Keratinocyte (primary cell): ENCODE results near the gene ZEB2. TPM values are rescaled to one million over a fixed set of nuclear protein-coding genes. Genes with fewer than 3 reads are reported as not detected.

Source experiments
- DNase-seq: peaks from one replicate; pipeline ENCODE4 v3.0.0-alpha.2; 2011; ENCODE audit warnings: low read depth, missing footprints, low spot score
- FAIRE-seq: peaks from 2 replicates; lab custom pipeline; 2011; peaks lifted over from hg19 to GRCh38; lab: Jason Lieb, UNC
- H2AFZ ChIP-seq: 2 replicates; pipeline ENCODE4 v1.6.0; 2012; ENCODE audit warnings: low read length, control low read depth, inconsistent platforms; ENCODE audit not compliant: control insufficient read depth
- H3K27ac ChIP-seq: 2 replicates; pipeline ENCODE4 v1.5.1; 2011; ENCODE audit warnings: low read length; ENCODE audit not compliant: control insufficient read depth, insufficient read depth
- H3K27me3 ChIP-seq: 3 replicates; pipeline ENCODE4 v1.6.0; 2011; ENCODE audit warnings: low read length; ENCODE audit not compliant: control insufficient read depth, insufficient read depth; ENCODE audit errors: extremely low read depth
- H3K36me3 ChIP-seq, 2 experiments: 2 replicates in 1 of 2; 3 replicates in 1 of 2; pipeline ENCODE4 v1.5.1; 2011; ENCODE audit warnings: low read length in 2 of 2, mild to moderate bottlenecking in 1 of 2; ENCODE audit not compliant: control insufficient read depth in 2 of 2, insufficient read depth in 2 of 2; ENCODE audit errors: extremely low read depth in 1 of 2
- H3K4me1 ChIP-seq: 3 replicates; pipeline ENCODE4 v1.5.1; 2011; ENCODE audit warnings: low read length; ENCODE audit not compliant: control insufficient read depth, insufficient read depth; ENCODE audit errors: extremely low read depth
- H3K4me2 ChIP-seq: 3 replicates; pipeline ENCODE4 v1.6.0; 2011; ENCODE audit warnings: low read depth, low read length; ENCODE audit not compliant: control insufficient read depth, insufficient read depth; ENCODE audit errors: extremely low read depth
- H3K4me3 ChIP-seq, 3 experiments: fragments of 200-600 bp in 1 of 3; sonication (generic) in 1 of 3; 2 replicates in 2 of 3; 3 replicates in 1 of 3; pipeline ENCODE4 v1.5.1; 2011 to 2016; ENCODE audit warnings: low read length in 3 of 3, mild to moderate bottlenecking in 3 of 3, control low read depth in 2 of 3, inconsistent platforms in 1 of 3, low read depth in 1 of 3, mixed read lengths in 1 of 3, mixed run types in 1 of 3, moderate library complexity in 1 of 3; ENCODE audit not compliant: control insufficient read depth in 2 of 3, insufficient read depth in 2 of 3; ENCODE audit errors: extremely low read depth in 1 of 3
- H3K79me2 ChIP-seq: 2 replicates; pipeline ENCODE4 v1.6.0; 2012; ENCODE audit warnings: low read length; ENCODE audit not compliant: control insufficient read depth, insufficient read depth
- H3K9ac ChIP-seq: 3 replicates; pipeline ENCODE4 v1.6.0; 2011; ENCODE audit warnings: low read length; ENCODE audit not compliant: control insufficient read depth, insufficient read depth; ENCODE audit errors: extremely low read depth
- H3K9me1 ChIP-seq: 3 replicates; pipeline ENCODE4 v1.6.0; 2011; ENCODE audit warnings: low read length; ENCODE audit not compliant: control insufficient read depth, insufficient read depth; ENCODE audit errors: extremely low read depth
- H3K9me3 ChIP-seq: 2 replicates; pipeline ENCODE4 v1.5.1; 2012; ENCODE audit warnings: low read depth, low read length; ENCODE audit not compliant: control insufficient read depth
- H4K20me1 ChIP-seq: 3 replicates; pipeline ENCODE4 v1.6.0; 2011; ENCODE audit warnings: low read length; ENCODE audit not compliant: control insufficient read depth, insufficient read depth; ENCODE audit errors: extremely low read depth
- EZH2 ChIP-seq: IDR thresholded peaks from one replicate; pipeline ENCODE4 v1.6.1; 2012; ENCODE audit warnings: inconsistent platforms, mild to moderate bottlenecking, low read length, moderate library complexity
- dilution Hi-C: fragments of 300-500 bp; cut with MboI; formaldehyde crosslinking; loops from one replicate; pipeline ENCODE4 v1.7.0; 2020; ENCODE audit warnings: low sequenced_read_pairs; ENCODE audit not compliant: extremely low pct_ligation_motif_present
- polyA plus RNA-seq, 5 experiments: library from polyadenylated mRNA; depleted of rRNA in 3 of 5; stranded (reverse) in 3 of 5; stranded (forward) in 1 of 5; unstranded in 1 of 5; fragments of >200 nt; gene quantifications; 1 replicate in 1 of 5; 2 replicates in 3 of 5; 3 replicates in 1 of 5; pipeline versions ENCODE4 v1.2.1 to v1.2.3, GENCODE V29; 2011 to 2012; ENCODE audit warnings: missing spikeins in 2 of 5, low read depth in 1 of 5, low replicate concordance in 1 of 5
- TF ChIP-seq, protein P1 (sequence below), 3 experiments: IDR thresholded peaks in 1 of 3; conservative IDR thresholded peaks in 1 of 3; optimal IDR thresholded peaks in 1 of 3; 2 replicates in 2 of 3; 3 replicates in 1 of 3; pipeline versions ENCODE3 to v1.5.1; 2011; ENCODE audit warnings: low read length in 3 of 3, mild to moderate bottlenecking in 3 of 3, moderate library complexity in 2 of 3, control low read depth in 1 of 3, inconsistent platforms in 1 of 3; ENCODE audit not compliant: insufficient read depth in 2 of 3; ENCODE audit errors: extremely low read depth in 1 of 3

ZEB2 gene
- polyA plus RNA-seq, 1 donor (not counting 4 experiments of a cell fraction or from before 2014, with no cell fraction given) = 0.12 TPM

DNA sequence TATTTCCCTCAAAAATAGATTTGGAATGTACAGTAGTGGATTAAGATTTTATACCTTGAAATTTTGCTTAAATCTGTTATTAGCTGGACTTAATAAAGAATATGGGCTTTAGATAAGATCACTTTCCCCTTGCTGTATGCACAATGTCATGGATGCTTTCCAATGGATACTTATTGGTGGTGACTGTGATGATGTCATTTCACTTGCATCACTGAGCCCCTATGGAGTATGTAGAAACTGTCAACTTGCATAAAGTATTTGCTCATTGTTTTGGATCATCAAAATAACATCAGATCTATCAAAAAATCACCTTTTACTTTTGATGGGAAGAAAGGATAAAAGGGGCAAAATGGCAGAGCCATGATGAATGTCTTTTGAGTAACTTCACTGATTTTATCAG lies 112.7 kb downstream of the ZEB2 start:
- no peaks in the 10 kb centered on the region for H4K20me1 ChIP-seq
- no peaks in the 10 kb centered on the region for H3K9me1 ChIP-seq
- TF ChIP-seq EZH2 = no peak
- TF ChIP-seq, protein P1, sequence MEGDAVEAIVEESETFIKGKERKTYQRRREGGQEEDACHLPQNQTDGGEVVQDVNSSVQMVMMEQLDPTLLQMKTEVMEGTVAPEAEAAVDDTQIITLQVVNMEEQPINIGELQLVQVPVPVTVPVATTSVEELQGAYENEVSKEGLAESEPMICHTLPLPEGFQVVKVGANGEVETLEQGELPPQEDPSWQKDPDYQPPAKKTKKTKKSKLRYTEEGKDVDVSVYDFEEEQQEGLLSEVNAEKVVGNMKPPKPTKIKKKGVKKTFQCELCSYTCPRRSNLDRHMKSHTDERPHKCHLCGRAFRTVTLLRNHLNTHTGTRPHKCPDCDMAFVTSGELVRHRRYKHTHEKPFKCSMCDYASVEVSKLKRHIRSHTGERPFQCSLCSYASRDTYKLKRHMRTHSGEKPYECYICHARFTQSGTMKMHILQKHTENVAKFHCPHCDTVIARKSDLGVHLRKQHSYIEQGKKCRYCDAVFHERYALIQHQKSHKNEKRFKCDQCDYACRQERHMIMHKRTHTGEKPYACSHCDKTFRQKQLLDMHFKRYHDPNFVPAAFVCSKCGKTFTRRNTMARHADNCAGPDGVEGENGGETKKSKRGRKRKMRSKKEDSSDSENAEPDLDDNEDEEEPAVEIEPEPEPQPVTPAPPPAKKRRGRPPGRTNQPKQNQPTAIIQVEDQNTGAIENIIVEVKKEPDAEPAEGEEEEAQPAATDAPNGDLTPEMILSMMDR (optimal IDR thresholded peaks at IDR 0.05 in 1 of 3, IDR thresholded peaks at IDR 0.05 in 1 of 3, conservative IDR thresholded peaks at IDR 0.05 in 1 of 3; ENCODE audit: extremely low read depth in 1 of 3, insufficient read depth in 2 of 3, low read length in 3 of 3) = no peak
- no peak overlapping the region for H3K4me2 ChIP-seq
- H3K36me3 ChIP-seq = no peaks in the 10 kb centered on the region
- no peak overlapping the region for H3K27ac ChIP-seq
- H3K79me2 ChIP-seq = no peaks in the 10 kb centered on the region
- no peak overlapping the region for H2AFZ ChIP-seq
- DNase-seq (no peak), FAIRE-seq (no peak)
- peaks cover 8% of the 10 kb centered on the region for H3K27me3 ChIP-seq
- no peaks in the 10 kb centered on the region for H3K4me1 ChIP-seq
- no peak overlapping the region for H3K9ac ChIP-seq
- H3K9me3 ChIP-seq = no peaks in the 10 kb centered on the region
- dilution Hi-C loops = no loop called here
- no peak overlapping the region for H3K4me3 ChIP-seq

DNA sequence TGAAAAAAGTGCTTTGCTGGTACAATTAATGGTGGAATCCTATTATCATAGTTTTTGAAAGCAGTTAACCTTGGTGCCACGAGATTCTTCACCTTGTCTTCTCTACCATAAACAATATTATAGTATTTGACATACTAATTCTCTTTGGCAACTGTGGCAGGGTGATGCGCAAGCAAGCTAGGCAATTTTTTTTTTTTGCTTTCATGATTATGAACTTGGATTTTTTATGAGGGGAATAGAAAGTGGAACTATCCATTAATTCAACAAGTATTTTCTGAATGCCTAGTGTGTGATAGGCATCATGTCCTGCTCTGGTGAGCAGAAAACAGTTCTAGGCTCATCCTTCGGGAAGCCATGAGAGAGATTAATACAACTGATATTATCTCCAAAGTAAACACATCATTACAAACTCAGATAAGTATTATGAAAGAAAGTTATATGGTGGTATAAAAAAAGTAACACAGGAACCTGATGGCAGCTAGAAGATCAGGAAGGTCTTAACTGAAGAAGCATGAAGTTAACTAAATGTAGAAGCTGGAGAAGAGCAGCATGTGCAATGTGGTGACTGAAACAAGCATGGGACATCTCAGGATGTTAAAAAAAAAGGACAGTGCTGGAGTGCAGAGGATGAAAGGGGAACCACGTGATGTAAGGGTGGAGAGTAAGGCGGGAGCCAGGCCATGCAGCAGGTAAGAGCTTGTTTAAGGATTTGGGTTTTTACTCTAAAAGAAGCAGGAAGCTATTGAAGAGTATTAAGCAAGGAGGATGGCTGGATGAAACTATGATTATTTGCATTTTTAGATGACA lies 113.7 kb downstream of the ZEB2 start:
- FAIRE-seq = no peak
- no peaks in the 10 kb centered on the region for H3K36me3 ChIP-seq

More for the DNA sequence above, 113.7 kb downstream of the ZEB2 start:
- Histone ChIP-seq H3K4me1 (no peaks in the 10 kb centered on the region), H3K9me1 (no peaks in the 10 kb centered on the region), H2AFZ (no peak overlapping the region), H3K9ac (no peak overlapping the region), H4K20me1 (no peaks in the 10 kb centered on the region), H3K9me3 (no peaks in the 10 kb centered on the region), H3K4me3 (no peak overlapping the region), H3K27ac (no peak overlapping the region), H3K79me2 (no peaks in the 10 kb centered on the region), H3K27me3 (peaks cover 8% of the 10 kb centered on the region), H3K4me2 (no peak overlapping the region)
- TF ChIP-seq EZH2 = no peak
- TF ChIP-seq, protein P1 (optimal IDR thresholded peaks at IDR 0.05 in 1 of 3, IDR thresholded peaks at IDR 0.05 in 1 of 3, conservative IDR thresholded peaks at IDR 0.05 in 1 of 3; ENCODE audit: extremely low read depth in 1 of 3, insufficient read depth in 2 of 3, low read length in 3 of 3) = no peak
- no peak for DNase-seq
- dilution Hi-C loops = no loop called here
